ENCODE data around the gene TTC23.

DNA sequence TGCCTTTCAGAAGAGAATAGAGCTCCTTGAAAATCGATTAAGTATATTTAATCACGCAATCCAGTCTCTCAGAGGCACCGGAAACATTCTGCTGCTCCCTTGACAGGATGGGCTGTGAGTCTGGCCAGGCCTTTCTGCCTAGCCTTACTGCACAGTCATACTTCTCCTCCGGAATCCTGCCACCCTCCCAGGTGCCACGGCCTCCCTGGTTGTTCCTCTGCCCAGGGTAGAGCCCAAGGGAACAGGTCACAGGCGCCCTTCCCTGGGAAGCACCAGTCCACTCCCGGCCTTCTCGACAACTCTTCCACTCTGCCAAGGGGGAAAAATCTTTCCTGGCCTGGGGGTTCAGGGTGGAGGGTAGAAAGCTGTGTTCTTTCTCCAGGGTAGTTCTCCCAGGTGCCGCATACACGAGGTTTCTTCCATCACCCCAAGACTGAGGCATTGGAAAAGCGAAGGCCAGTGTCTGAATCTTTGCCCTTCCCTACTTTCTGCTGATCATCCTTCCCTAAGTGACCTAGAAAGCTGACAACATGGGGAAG, 161.9 kb downstream of the TTC23 start:
- TF ChIP-seq, protein P1, sequence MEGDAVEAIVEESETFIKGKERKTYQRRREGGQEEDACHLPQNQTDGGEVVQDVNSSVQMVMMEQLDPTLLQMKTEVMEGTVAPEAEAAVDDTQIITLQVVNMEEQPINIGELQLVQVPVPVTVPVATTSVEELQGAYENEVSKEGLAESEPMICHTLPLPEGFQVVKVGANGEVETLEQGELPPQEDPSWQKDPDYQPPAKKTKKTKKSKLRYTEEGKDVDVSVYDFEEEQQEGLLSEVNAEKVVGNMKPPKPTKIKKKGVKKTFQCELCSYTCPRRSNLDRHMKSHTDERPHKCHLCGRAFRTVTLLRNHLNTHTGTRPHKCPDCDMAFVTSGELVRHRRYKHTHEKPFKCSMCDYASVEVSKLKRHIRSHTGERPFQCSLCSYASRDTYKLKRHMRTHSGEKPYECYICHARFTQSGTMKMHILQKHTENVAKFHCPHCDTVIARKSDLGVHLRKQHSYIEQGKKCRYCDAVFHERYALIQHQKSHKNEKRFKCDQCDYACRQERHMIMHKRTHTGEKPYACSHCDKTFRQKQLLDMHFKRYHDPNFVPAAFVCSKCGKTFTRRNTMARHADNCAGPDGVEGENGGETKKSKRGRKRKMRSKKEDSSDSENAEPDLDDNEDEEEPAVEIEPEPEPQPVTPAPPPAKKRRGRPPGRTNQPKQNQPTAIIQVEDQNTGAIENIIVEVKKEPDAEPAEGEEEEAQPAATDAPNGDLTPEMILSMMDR (IDR thresholded peaks at IDR 0.05) = no peak
- TF ChIP-seq POLR2A (IDR thresholded peaks at IDR 0.05) = no peak

Measured in thyroid gland (tissue), 4 donors.